HCT116 (cell line): ENCODE results near the gene ASRGL1. TPM values are rescaled to one million over a fixed set of nuclear protein-coding genes. Genes with fewer than 3 reads are reported as not detected.

Experiments
- ATAC-seq: fragments of 200-7000 bp; cut with Tn5 transposase; 2 replicates; pipeline ENCODE4 v1.9.1; 2020; ENCODE audit warnings: mild to moderate bottlenecking, moderate library complexity
- BruUV-seq: library from RNA; stranded (reverse); fragments of 400-500 nt; replicated peaks from 2 replicates; lab custom pipeline; 2021; lab: Mats Ljungman, UMichigan
- CTCF ChIA-PET: fragments of 300-600 bp; sonication (Branson Sonifier 250); formaldehyde crosslinking; loops from one replicate; lab custom pipeline; 2021; ENCODE audit warnings: antibody characterized with exemption; lab: Charles Lee
- POLR2A ChIA-PET: fragments of 300-600, 350-600 bp; sonication (Branson Sonifier 250); formaldehyde crosslinking; loops from one replicate; lab custom pipeline; 2021; ENCODE audit warnings: antibody characterized with exemption; lab: Charles Lee
- RAD21 ChIA-PET, 2 experiments: fragments of 300-600 bp; sonication (Branson Sonifier 250); formaldehyde crosslinking; loops; one replicate each; lab custom pipeline; 2023; ENCODE audit warnings: low total read pairs in 2 of 2; ENCODE audit not compliant: uncharacterized antibody in 2 of 2, unreplicated experiment in 2 of 2, low non-redundant PET in 1 of 2; lab: Charles Lee
- DNase-seq: peaks from one replicate; pipeline ENCODE4 v3.0.0-alpha.2; 2010; ENCODE audit warnings: low read depth, low spot score
- H2AFZ ChIP-seq: fragments of 200-600 bp; shearing (Covaris generic), sonication (generic); 2 replicates; pipeline ENCODE4 v1.6.1; 2017; ENCODE audit warnings: low read depth, mixed run types, mixed read lengths, antibody characterized with exemption, low read length; ENCODE audit not compliant: poor library complexity, severe bottlenecking
- H3K27ac ChIP-seq: 2 replicates; pipeline ENCODE4 v1.5.1; 2012; ENCODE audit warnings: low read depth, low read length
- H3K27me3 ChIP-seq: fragments of 200-600 bp; sonication (generic); 2 replicates; pipeline ENCODE4 v1.6.1; 2016; ENCODE audit warnings: mixed run types, low read length, mixed read lengths; ENCODE audit not compliant: insufficient read depth
- H3K36me3 ChIP-seq, 2 experiments: fragments of 200-500 bp in 1 of 2; fragments of 200-600 bp in 1 of 2; sonication (Bioruptor generic) in 1 of 2; sonication (generic) in 1 of 2; 2 replicates each; pipeline versions ENCODE4 v1.5.1 to v1.6.1; 2014 to 2016; ENCODE audit warnings: low read length in 2 of 2, inconsistent platforms in 1 of 2, mixed read lengths in 1 of 2, mixed run types in 1 of 2; ENCODE audit not compliant: insufficient read depth in 2 of 2, control insufficient read depth in 1 of 2
- H3K4me1 ChIP-seq, 2 experiments: fragments of 200-600 bp in 1 of 2; sonication (generic) in 1 of 2; 2 replicates each; pipeline versions ENCODE4 v1.5.1 to v1.6.1; 2012 to 2017; ENCODE audit warnings: low read length in 2 of 2, inconsistent platforms in 1 of 2, mild to moderate bottlenecking in 1 of 2, mixed read lengths in 1 of 2, mixed run types in 1 of 2, moderate library complexity in 1 of 2; ENCODE audit not compliant: insufficient read depth in 2 of 2, control insufficient read depth in 1 of 2
- H3K4me2 ChIP-seq: fragments of 200-600 bp; sonication (generic); 2 replicates; pipeline ENCODE4 v1.6.1; 2017; ENCODE audit warnings: mixed run types, low read length, mixed read lengths
- H3K4me3 ChIP-seq, 2 experiments: fragments of 200-600 bp in 1 of 2; sonication (generic) in 1 of 2; replicated peaks in 1 of 2; 2 replicates each; pipeline ENCODE4 v1.5.1; 2011 to 2016; ENCODE audit warnings: low read length in 2 of 2, control low read depth in 1 of 2, low read depth in 1 of 2, mild to moderate bottlenecking in 1 of 2, mixed read lengths in 1 of 2, mixed run types in 1 of 2
- H3K79me2 ChIP-seq: fragments of 200-600 bp; sonication (generic); 2 replicates; pipeline ENCODE4 v1.6.1; 2017; ENCODE audit warnings: mild to moderate bottlenecking, mixed run types, low read length, moderate library complexity, mixed read lengths; ENCODE audit not compliant: insufficient read depth
- H3K9ac ChIP-seq: fragments of 200-600 bp; sonication (generic); 2 replicates; pipeline ENCODE4 v1.6.1; 2016; ENCODE audit warnings: low read length, mixed read lengths
- H3K9me2 ChIP-seq: fragments of 200-600 bp; sonication (generic), shearing (Covaris generic); 2 replicates; pipeline ENCODE4 v1.6.1; 2017; ENCODE audit warnings: mixed run types, mild to moderate bottlenecking, moderate library complexity; ENCODE audit not compliant: insufficient read depth
- H3K9me3 ChIP-seq, 2 experiments: fragments of 200-500 bp in 1 of 2; fragments of 200-600 bp in 1 of 2; sonication (Bioruptor generic) in 1 of 2; sonication (generic) in 1 of 2; 2 replicates each; pipeline ENCODE4 v1.6.1; 2014 to 2017; ENCODE audit warnings: low read length in 2 of 2, mixed read lengths in 2 of 2, inconsistent platforms in 1 of 2, low read depth in 1 of 2, mild to moderate bottlenecking in 1 of 2, mixed run types in 1 of 2, moderate library complexity in 1 of 2; ENCODE audit not compliant: control insufficient read depth in 1 of 2, insufficient read depth in 1 of 2
- H4K20me1 ChIP-seq: fragments of 200-600 bp; sonication (generic), shearing (Covaris generic); 2 replicates; pipeline ENCODE4 v1.6.1; 2017; ENCODE audit warnings: mixed run types, mild to moderate bottlenecking, moderate library complexity; ENCODE audit not compliant: insufficient read depth
- CEBPB ChIP-seq: IDR thresholded peaks from 2 replicates; pipeline ENCODE4 v1.6.1; 2012; ENCODE audit warnings: low read depth
- EGR1 ChIP-seq: IDR thresholded peaks from 2 replicates; pipeline ENCODE4 v1.6.1; 2012; ENCODE audit warnings: low read depth
- EZH2 ChIP-seq: fragments of 200-600 bp; sonication (generic); IDR thresholded peaks from 2 replicates; pipeline ENCODE4 v1.6.1; 2017; ENCODE audit warnings: antibody characterized with exemption, mixed run types
- EZH2phosphoT487 ChIP-seq: fragments of 200-600 bp; IDR thresholded peaks from 2 replicates; pipeline ENCODE4 v1.6.1; 2018; ENCODE audit warnings: antibody characterized with exemption, borderline replicate concordance
- JUND ChIP-seq: IDR thresholded peaks from 2 replicates; pipeline ENCODE4 v1.6.1; 2012
- POLR2A ChIP-seq: IDR thresholded peaks from 2 replicates; pipeline ENCODE4 v1.7.0; 2011; ENCODE audit warnings: borderline replicate concordance; ENCODE audit not compliant: insufficient read depth, insufficient read length; ENCODE audit errors: extremely low read depth
- RAD21 ChIP-seq: IDR thresholded peaks from 2 replicates; pipeline ENCODE4 v1.6.1; 2012; ENCODE audit warnings: low read depth, mild to moderate bottlenecking
- ZNF274 ChIP-seq: fragments of 200-500 bp; sonication (Bioruptor generic); IDR thresholded peaks from 2 replicates; pipeline ENCODE4 v1.6.1; 2014; ENCODE audit warnings: mild to moderate bottlenecking, low read depth, low read length, inconsistent platforms
- intact Hi-C: fragments of 100-400 bp; cut with micrococcal nuclease; formaldehyde crosslinking; loops from 2 replicates; pipeline ENCODE4 v1.10.0; 2022
- total RNA-seq: library from RNA; stranded (reverse); gene quantifications from one replicate; pipeline ENCODE4 v1.2.1, GENCODE V29; 2021; ENCODE audit not compliant: unreplicated experiment
- TF ChIP-seq, protein P1 (sequence below): IDR thresholded peaks from 2 replicates; pipeline ENCODE4 v1.6.1; 2012
- TF ChIP-seq, protein P2 (sequence below), 3 experiments: fragments of 200-600 bp in 1 of 3; sonication (generic) in 1 of 3; IDR thresholded peaks in 2 of 3; conservative IDR thresholded peaks in 1 of 3; 2 replicates each; pipeline ENCODE4 v1.5.1; 2012 to 2017; ENCODE audit warnings: low read depth in 2 of 3, low read length in 2 of 3, antibody characterized with exemption in 1 of 3, borderline replicate concordance in 1 of 3, control low read depth in 1 of 3, mild to moderate bottlenecking in 1 of 3, mixed read lengths in 1 of 3, mixed run types in 1 of 3, moderate library complexity in 1 of 3; ENCODE audit not compliant: insufficient read depth in 1 of 3
- TF ChIP-seq, protein P3 (sequence below): IDR thresholded peaks from 2 replicates; pipeline ENCODE4 v1.6.1; 2012; ENCODE audit warnings: low read depth

Gene ASRGL1
- total RNA-seq, 1 experiment from 2014 or later, result 27.6 TPM

DNA sequence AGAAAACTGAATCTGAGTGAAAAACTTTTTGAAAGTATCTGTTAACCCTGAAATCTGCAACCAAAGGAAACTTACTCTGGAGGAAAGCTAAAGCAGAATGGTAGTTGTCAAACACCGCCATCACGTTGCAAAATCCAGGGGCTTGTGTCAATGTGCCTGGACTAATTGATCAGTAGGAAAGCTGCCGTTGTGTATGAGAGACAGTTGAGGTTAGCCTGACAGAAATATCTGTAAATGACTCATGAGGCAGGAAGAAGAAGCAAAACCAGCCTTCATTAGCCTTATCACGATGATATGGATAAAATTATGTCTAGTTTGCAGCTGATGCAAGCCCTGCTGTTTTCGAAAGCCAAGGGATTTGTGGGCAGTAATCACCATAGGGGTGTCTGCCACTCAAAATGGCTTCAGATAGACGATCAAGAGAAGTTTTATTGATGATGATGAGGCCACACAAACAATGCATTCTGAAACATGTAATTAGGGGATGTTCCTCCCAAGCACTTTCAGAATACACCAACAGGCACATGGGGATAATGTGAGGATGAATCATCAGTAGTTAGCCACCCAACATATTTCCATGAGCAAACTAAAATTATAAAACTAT lies 90.5 kb downstream of the ASRGL1 start:
- no peak overlapping the region for H3K4me3 ChIP-seq
- DNase-seq, result no peak
- no peak overlapping the region for H3K27ac ChIP-seq
- no peak for TF ChIP-seq POLR2A
- TF ChIP-seq JUND, result no peak
- no peaks in the 10 kb centered on the region for H4K20me1 ChIP-seq
- ChIA-PET RAD21 (no interaction called here), POLR2A (no interaction called here), CTCF (interaction anchor here (1.2 to 2.1 kb wide), 2 partner anchors 33 to 115 kb away, joined by 4 to 7 read pairs; no protein-coding TSS in a partner anchor)
- H3K4me2 ChIP-seq, result peak overlapping the region; percentile 37; the same call in 1 of the 2 replicates
- no peak for ATAC-seq
- no peaks in the 10 kb centered on the region for H3K36me3 ChIP-seq
- no peaks in the 10 kb centered on the region for H3K79me2 ChIP-seq
- no peak overlapping the region for H2AFZ ChIP-seq
- intact Hi-C loops, result no loop called here
- no TSS peak for BruUV-seq
- H3K9me3 ChIP-seq, result no peaks in the 10 kb centered on the region
- H3K4me1 ChIP-seq, result peaks cover 0 to 29% of the 10 kb centered on the region in 2 experiments; a peak in 2 of 4 replicates
- H3K9ac ChIP-seq, result no peak overlapping the region
- no peaks in the 10 kb centered on the region for H3K9me2 ChIP-seq
- no peaks in the 10 kb centered on the region for H3K27me3 ChIP-seq

DNA sequence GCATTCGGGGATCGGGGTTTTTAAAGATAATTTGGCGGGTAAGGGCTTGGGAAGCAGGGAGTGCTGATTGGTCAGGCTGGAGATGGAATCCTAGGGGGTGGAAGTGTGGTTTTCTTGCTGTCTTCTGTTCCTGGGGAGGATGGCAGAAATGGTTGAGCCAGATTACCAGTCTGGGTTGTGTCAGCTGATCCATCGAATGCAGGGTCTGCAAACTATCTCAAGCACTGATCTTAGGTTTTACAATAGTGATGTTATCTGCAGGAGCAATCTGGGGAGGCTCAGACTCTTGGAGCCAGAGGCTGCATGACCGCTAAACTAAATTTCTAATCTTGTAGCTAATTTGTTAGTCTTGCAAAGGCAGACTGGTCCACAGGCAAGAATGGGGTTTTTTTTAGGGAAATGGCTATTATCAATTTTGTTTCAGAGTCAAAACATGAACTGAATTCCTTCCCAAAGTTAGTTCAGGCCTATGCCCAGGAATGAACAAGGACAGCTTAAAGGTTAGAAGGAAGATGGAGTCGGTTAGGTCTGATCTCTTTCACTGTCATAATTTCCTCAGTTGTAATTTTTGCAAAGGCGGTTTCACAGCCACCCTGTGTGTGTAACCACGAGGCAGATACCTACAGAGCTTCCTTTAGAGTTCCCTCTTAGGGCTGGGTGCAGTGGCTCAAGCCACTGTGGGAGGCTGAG lies 91.8 kb downstream of the ASRGL1 start:
- intact Hi-C loops, result no loop called here
- Histone ChIP-seq H3K4me1 (peaks cover 0 to 29% of the 10 kb centered on the region in 2 experiments; a peak in 2 of 4 replicates), H3K36me3 (no peaks in the 10 kb centered on the region), H3K4me3 (no peak overlapping the region), H2AFZ (no peak overlapping the region), H3K9ac (no peak overlapping the region), H3K4me2 (no peak overlapping the region), H3K79me2 (no peaks in the 10 kb centered on the region), H3K27me3 (no peaks in the 10 kb centered on the region), H3K27ac (no peak overlapping the region), H3K9me2 (no peaks in the 10 kb centered on the region), H4K20me1 (no peaks in the 10 kb centered on the region), H3K9me3 (no peaks in the 10 kb centered on the region)
- DNase-seq, result no peak
- CTCF ChIA-PET, result interaction anchor here (1.2 kb wide), 1 partner anchor 34 kb away, joined by 4 read pairs; no protein-coding TSS in a partner anchor
- RAD21 ChIA-PET, result no interaction called here
- POLR2A ChIA-PET, result interaction anchor here (1.0 kb wide), 1 partner anchor 162 kb away, joined by 4 read pairs; the partner anchor contains the start of gene TUT1
- TF ChIP-seq CEBPB, result no peak
- TF ChIP-seq, protein P1, sequence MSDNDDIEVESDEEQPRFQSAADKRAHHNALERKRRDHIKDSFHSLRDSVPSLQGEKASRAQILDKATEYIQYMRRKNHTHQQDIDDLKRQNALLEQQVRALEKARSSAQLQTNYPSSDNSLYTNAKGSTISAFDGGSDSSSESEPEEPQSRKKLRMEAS, result no peak
- no peak for TF ChIP-seq EZH2phosphoT487
- TF ChIP-seq, protein P2, sequence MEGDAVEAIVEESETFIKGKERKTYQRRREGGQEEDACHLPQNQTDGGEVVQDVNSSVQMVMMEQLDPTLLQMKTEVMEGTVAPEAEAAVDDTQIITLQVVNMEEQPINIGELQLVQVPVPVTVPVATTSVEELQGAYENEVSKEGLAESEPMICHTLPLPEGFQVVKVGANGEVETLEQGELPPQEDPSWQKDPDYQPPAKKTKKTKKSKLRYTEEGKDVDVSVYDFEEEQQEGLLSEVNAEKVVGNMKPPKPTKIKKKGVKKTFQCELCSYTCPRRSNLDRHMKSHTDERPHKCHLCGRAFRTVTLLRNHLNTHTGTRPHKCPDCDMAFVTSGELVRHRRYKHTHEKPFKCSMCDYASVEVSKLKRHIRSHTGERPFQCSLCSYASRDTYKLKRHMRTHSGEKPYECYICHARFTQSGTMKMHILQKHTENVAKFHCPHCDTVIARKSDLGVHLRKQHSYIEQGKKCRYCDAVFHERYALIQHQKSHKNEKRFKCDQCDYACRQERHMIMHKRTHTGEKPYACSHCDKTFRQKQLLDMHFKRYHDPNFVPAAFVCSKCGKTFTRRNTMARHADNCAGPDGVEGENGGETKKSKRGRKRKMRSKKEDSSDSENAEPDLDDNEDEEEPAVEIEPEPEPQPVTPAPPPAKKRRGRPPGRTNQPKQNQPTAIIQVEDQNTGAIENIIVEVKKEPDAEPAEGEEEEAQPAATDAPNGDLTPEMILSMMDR (IDR thresholded peaks at IDR 0.05 in 2 of 3, conservative IDR thresholded peaks at IDR 0.05 in 1 of 3; ENCODE audit: borderline replicate concordance in 1 of 3, insufficient read depth in 1 of 3, low read depth in 2 of 3, low read length in 2 of 3), result no peak
- TF ChIP-seq, protein P3, sequence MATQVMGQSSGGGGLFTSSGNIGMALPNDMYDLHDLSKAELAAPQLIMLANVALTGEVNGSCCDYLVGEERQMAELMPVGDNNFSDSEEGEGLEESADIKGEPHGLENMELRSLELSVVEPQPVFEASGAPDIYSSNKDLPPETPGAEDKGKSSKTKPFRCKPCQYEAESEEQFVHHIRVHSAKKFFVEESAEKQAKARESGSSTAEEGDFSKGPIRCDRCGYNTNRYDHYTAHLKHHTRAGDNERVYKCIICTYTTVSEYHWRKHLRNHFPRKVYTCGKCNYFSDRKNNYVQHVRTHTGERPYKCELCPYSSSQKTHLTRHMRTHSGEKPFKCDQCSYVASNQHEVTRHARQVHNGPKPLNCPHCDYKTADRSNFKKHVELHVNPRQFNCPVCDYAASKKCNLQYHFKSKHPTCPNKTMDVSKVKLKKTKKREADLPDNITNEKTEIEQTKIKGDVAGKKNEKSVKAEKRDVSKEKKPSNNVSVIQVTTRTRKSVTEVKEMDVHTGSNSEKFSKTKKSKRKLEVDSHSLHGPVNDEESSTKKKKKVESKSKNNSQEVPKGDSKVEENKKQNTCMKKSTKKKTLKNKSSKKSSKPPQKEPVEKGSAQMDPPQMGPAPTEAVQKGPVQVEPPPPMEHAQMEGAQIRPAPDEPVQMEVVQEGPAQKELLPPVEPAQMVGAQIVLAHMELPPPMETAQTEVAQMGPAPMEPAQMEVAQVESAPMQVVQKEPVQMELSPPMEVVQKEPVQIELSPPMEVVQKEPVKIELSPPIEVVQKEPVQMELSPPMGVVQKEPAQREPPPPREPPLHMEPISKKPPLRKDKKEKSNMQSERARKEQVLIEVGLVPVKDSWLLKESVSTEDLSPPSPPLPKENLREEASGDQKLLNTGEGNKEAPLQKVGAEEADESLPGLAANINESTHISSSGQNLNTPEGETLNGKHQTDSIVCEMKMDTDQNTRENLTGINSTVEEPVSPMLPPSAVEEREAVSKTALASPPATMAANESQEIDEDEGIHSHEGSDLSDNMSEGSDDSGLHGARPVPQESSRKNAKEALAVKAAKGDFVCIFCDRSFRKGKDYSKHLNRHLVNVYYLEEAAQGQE, result no peak
- no peak for TF ChIP-seq ZNF274
- no peak for TF ChIP-seq POLR2A
- TF ChIP-seq RAD21, result no peak
- TF ChIP-seq EZH2, result no peak
- TF ChIP-seq EGR1, result no peak
- no TSS peak for BruUV-seq
- ATAC-seq, result no peak
